GM19467 (cell line): ENCODE results near the gene KIRREL1.

ENCODE experiments used
- ATAC-seq: cut with Tn5 transposase; IDR thresholded peaks from one replicate; pipeline ENCODE4 v1.9.1; 2021; ENCODE audit warnings: mild to moderate bottlenecking, moderate library complexity; ENCODE audit not compliant: unreplicated experiment

KIRREL1 gene

DNA sequence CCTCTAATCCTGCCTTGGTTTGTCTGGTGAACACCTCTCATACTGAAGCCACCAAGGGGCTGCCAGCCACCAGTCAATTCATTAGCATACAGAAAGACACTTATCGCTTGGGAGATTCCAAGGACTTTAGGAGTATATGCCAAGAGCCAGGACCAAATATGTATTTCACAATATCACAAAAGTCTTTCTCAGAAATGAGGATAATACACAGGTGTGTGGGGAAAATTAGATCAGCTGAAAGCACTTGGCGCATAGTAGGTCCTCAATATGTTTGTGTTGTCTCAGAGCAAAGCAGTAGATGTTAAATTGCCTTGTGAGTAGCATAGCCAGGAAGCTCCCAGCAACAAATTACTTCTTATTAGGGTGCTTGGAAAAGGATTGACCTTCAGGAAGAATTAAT lies 34.1 kb downstream of the KIRREL1 start:
- ATAC-seq: no peak

DNA sequence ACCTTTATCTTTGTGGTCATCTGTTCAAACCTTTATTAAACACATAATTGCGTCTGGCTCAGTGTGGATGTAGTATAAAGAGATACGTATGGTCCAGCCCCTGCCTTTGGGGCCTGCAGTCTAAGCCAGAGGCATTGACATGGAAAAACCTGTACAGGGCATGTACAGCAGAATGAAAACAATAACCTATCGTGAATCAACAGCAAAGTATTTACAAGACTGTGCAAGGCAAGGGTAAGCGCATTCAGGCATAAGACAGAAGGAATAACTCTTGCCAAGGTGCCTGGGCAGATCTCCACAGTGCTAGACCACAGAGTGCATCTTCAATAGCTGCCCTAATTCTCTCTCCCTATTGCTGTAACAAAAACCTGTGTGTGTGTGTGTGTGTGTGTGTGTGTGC lies 35.5 kb downstream of the KIRREL1 start:
- no peak for ATAC-seq

DNA sequence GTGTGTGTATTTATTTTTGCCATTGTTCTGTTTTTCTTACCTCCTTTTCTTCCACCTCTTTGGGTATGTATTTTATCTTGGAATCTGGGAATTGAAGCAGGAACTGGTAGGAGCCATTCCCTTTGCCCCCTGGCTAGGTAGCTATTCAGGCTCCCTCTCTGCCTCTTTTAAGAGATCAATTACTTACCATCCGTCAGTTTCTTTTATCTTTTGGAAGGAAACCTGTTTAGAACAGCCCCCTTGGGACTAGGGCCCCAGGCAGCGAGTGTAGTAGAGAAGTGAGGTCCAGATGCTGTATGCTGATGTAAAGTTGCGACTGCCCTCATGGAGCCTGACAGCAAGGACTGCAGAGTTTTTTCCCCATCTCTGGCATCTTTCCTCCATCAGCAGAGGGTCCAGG lies 41.6 kb downstream of the KIRREL1 start:
- ATAC-seq: no peak

DNA sequence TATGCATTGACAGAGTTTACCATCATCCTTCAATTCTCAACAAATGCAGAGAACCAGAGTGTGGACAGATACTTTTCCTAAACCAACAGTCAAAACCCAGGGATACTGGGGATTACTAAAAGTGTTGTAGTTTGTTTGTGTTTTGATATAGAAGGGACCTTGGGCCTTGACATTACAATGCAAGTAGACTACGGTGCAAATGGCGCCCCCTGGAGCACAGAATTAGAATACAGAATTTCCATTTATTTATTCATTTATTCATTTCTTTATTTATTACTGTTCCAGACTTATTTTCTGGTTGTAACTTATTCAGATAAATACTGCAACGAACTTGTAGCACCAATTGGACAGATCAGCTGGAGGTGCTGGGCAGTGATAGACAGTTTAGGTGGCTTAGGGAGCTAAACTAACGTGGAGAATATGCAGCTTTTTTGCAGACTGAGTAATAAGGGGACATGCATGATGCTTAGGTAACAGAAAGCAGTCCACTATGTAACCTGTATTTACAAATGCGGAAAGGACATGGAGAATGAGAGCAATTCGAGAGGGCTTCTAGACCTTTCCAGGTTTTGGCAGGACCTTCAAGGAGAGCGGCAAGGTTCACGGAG lies 42.6 kb downstream of the KIRREL1 start:
- no peak for ATAC-seq

DNA sequence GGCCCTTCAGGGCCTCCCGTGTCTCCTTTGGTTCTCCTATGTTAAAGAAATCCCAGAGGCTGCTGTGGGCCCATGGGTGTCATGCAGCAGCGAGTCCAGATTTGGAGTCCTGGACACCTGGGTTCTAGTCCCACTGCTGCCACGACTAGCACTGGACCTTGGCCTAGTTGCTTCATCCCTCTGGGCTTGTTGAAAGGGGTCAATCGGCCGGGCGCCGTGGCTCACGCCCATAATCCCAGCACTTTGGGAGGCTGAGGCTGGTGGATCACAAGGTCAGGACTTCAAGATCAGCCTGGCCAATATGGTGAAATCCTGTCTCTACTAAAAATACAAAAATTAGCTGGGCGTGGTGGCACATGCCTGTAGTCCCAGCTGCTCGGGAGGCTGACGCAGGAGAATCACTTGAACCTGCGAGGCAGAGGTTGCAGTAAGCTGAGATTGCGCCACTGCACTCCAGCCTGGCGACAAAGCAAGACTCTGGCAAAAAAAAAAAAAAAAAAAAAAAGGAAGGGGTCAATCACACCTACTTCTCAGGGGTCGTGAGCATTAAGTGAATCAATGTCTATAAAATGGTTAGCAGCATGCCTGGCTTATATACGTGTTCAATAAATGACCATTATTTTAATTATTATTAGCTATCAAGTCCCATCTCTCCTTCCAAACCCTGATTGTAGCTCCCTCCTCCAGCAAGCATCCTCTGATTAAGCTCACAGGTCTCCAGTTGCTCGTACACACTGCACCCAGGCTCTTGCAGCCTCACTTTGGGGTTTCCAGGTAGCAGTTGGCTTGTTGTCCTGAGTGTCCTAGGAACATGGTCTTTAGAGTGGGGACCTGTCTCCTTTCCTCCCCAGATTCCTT lies 43.8 kb downstream of the KIRREL1 start:
- ATAC-seq: no peak

DNA sequence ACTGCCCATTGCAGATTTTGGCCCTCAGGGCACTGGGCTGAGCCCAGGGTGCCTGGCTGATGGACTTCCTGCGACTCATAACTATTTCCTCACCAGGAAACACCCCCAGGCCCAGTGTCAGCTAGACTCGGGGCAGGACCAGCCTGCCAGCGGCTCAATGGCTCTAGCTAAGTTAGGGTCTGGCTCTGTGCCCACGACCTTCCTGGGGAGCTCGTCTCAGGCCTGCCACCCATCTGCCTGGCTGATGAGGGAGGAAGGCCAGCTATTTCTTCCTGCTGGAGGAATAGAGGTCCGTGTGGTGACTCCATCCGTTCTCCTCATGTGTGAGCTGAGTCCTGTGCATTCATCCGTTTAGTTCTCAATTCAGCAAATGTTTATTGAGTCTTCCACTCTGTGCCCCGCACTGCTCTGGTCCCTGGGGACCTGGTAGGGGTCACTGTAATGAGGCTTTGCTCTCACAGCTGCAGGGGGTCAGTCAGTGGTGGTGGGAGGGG lies 44.5 kb downstream of the KIRREL1 start:
- ATAC-seq: no peak

DNA sequence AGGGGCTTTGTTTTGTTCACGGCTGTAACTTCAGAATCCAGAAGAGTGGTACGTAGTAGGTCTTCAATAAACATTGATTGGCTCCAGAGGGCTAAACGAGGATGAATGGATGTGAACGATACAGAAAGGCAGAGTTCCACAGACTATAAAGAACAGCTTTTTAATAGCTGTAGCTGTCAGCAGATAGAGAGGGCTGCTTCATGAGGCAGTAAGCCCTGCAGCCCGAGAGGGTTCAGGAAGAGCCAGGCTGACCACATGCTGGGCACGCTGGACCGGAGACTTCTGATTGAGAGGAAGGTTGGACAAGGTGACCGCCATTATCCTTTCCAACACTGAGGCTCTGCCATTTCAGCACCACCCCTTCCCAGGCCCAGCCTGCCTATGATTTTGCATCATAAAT lies 45.3 kb downstream of the KIRREL1 start:
- ATAC-seq: no peak

DNA sequence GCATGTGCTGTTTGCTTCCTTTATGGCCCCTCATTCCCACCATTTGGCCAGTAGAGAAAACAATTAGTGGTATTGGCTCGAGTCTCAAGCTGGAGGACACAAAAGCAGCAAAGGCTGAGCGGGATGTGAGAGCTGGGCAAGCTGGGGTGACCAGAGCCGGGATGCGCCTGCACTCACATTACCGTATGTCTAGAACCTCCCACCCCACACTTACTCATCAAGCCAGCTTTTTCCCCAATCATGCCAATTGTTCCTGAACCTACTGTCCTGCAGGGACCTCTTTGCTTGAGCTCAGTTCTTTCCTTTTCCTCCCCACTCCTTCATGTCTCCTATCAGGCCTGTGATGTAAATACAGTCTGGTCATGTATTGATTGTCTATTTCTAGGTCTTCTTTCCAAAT lies 45.9 kb downstream of the KIRREL1 start:
- no peak for ATAC-seq

DNA sequence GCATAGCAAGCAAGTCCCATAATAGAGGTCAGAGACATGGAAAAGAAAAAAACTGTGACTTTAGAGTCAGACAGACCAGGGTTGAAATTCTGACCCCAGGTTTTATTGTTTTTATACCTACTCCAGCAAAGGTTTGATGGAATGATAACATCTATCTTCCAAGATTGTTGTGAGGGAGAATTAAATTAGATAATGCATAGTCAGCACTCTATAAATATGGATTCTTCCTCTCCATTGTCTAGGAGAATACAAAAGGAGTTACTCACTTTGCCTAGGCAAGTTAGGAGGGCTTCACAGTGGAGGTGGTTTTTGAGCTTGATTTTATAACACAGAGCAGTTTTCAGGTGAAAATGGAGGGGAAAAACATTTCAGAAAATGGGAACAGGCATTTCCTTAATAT lies 46.9 kb downstream of the KIRREL1 start:
- ATAC-seq: no peak

DNA sequence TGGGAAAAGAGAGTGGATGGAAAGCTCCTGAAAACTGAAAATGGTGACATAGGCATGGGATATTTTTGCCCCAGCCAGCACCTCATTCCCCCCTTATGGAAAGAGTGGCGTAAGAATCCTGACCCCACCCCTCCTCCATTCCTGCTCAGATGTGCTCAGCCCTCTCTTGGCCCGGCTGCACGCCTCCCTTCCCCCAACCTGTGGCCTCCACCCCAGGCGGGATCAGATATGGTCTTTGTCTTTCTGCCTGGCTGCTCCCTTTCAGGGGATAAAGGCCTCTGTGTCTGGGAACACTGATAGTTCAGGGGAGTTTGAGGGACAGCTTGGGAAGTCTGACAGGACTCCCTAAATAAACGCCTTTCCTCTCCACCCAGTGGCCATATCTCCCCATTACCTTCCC lies 49.8 kb downstream of the KIRREL1 start:
- ATAC-seq: no peak

DNA sequence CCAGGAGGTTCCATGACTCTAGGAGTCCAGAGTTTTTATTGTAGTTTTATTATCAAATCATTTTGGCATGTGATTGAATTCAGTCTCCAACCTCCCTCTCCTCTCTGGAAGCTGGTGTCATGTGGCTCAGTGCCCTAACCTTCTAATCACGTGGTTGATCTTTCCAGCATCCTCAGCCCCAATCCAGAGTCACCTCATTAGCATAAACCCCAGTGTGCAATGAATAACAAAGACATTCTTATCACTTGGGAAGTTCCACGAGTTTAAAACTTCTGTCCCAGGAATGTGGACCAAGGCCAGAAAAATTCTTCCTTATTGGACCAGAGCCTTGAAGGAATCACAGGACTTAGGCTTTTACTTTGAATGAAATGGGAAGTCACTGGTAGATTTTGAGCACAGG lies 52.2 kb downstream of the KIRREL1 start:
- no peak for ATAC-seq

DNA sequence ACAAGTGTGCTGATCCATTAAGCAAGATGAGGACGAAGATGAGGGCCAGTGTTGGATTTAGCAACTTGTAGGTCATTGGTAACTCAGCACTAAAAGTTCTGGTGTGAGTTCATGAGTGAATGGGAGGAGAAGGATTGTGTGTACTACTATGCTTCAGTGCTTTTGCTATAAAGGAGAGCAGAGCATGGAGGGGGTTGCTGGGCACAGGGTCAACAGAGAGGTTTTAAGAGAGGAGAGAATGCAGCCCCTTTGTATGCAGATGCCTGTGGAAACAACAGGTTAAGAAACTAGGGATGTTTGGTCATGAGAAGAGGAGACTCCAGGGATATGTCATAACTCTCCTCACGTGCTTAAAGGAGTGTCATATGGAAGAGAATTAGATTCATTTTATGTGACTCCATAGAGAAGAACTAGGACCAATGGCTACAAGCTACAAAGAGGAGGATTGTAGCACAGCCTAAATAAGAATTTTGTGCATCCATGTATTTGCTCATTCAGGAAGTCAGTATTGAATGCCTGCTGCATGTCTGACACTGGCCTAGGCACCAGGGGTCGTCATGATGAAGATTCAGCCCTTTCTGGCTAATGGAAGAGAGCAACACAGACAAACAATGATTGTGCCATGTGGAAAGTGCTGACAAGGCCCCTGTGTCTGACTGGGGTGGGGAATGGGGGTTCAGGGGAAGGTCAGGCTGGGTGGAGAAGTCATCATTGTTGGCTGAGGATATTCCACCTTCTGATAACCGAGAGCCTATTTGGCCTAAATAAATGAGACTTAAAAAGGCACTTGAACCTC lies 53.5 kb downstream of the KIRREL1 start:
- no peak for ATAC-seq

DNA sequence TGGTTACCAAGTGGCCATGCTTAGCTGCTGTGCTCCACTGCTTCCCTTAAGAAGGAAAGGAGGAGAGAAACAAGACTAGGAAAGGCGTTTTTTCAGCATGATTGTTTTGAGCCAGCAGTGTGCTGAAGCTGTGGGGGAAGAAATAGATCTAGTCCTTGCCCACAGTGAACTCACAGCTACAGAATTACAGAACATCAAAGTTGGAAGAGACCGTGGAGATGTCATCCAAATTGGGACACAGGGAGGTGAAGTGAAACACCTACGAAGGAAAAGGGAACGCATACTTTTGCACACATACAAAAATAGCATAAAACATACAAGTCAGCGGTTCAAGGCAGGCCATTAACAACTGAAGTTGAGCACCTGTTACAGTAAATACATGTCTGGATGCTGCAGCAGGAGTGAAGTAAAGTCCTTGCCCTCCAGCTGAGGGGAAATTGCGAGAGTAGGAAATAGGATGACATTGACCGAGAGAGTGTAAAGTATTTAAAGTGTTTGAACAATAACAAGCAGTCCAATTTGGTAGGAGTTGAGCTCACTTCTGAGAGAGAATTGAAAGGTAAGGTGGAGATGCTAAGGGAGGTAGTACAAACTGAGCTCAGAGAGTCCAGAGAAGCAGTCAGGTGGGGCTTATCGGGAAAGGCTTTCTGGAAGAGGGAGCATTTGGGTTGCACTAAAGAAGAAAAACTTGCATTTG lies 55.1 kb downstream of the KIRREL1 start:
- ATAC-seq: no peak

DNA sequence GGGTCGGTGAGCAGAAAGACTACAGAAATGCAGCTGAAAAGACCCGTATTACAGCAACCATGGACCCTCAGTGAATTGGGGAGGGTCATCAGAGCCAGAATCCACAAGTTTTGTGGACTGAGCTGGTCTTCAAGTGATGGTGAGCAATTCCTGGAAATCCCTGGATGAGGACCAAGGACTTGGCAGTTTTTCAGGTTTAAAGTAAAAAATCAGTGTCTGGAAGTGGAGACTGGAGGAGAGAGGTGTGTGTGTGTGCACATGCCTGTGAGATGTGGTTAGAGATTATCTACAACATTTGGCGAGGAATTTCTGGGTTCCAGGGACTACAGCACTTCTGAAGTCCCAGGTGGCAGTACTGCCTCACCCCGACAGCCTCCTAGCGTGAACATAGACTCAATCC lies 56.4 kb downstream of the KIRREL1 start:
- no peak for ATAC-seq

DNA sequence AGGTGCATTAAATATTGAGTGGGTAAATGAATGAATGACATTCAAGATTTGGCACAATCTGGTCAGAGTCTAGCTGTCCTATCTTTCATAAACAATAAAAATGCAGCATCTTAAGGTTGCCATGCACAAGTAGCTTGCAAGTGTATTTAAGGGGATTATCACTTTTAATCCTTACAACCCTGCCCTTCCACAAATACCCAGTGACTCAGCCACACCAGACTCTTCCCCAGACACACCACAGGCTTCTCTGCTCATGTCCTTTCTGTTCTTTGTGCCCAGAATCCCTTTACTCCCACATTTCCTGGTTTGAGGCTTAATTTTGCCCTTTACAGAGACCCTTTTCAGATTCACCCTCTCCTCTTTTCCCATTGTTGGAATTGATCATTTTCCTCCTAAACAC lies 59.8 kb downstream of the KIRREL1 start:
- ATAC-seq: no peak

DNA sequence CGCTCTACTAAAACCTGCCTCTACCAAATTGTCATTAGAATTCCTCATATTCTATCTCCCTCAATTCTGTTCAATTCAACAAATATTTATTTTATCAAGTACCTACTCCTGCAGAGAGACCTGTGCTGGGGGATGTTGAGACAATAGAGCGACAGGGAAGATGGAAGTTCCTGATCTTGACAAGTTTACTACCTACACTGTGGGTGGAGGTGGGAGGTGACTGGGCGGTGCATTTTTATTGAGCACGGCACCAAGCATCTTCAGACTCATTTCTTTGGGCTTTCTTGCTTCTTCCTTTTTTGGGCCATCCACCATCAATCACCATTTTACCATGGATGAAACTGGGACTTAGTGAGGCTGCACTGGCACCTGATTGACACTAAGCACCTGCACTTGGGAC lies 61.3 kb downstream of the KIRREL1 start:
- ATAC-seq: no peak

DNA sequence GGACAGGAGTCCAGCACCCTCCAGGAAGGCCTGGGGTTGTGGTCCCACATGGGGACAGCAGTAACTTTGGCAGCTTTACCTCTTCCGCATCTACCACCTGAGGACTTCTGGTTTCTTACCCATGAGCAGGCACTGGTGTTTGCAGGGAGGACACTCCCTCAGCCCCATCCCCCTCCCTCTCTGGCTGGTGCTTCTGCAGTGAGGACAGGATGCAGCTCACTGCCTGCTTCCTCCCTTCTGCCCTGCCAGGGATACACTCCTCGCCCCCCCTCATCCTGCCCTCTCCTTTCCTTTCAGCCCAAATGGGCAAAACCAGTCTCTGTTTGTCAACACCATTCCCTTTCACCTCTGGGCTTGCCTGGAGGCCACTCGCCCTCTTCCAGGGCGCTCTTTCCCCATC lies 62.4 kb downstream of the KIRREL1 start:
- ATAC-seq: no peak

DNA sequence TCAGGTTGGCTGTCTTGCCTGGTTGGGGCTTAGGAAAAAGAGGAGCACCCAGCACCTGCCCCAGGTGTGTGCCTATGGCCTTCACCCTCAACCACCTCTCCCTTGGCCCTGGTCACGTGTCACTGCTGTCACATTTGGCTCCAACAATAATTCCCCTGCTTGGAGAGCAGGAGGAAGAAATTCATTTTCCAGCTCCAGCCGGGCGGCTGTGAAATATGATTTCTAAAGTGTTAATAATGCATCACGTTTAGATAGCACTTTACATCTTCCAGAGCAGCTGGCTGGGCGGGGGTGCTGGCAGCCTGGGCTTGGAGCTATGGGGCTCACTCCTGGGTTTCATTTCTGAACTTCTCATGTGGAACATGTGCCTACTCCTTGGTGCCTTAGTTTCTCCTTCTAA lies 63.1 kb downstream of the KIRREL1 start:
- no peak for ATAC-seq

DNA sequence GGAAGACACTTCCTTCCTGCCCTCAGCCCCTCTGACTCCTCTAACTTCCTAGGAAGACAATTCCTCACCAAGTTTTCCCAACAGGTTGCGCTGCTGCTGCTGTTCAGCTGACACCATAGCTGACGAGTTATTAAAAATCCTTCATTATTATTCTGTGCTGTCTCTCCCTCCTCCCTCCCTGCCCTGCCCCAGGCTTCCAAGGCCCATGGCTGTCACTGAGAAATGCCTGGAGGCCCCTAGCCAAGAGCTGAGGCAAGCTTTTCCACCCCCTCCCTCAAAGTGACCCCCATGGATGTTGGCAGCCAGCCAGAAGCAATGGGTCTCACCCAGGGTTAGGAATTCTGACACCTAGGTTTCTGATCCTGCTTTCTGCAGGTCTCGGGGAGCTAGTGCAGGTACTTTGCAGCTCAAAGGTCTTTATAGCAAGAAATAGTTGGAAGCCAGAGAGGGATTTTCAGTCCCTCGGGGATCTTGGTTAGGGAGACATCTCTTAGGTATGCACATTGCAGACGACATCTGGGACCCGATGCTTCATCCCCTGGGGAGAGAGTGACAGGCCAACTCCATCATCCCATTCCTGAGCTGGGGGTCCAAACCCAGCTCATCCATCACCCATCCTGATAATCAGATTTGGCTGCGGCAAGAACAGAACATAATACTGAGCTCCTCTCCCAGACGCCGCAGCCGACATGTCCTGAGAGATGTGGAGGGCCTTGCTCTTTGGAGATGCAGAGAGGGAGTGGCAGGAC lies 65.0 kb downstream of the KIRREL1 start:
- ATAC-seq: no peak

DNA sequence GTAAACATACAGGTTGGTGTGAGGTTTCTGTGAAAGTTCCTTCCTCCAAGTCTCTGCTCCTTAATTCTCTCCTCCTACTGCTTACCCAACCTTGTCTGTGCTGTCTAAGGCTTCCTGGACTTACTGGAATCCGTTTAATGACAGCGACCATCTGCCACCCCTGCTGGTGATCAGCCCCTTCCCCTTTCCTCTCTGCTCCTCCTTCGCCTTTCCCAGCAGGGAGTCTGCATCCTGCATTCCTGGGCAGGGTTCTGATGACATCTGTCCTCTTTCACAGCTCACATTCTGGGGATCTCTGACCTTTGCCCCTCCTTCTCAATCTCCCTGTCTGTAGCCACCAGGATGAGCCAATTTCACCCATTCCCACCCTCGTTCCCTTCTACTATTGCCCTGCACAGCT lies 66.5 kb downstream of the KIRREL1 start:
- no peak for ATAC-seq
